ENCODE data around the gene EPHA7.

EPHA7 gene

DNA sequence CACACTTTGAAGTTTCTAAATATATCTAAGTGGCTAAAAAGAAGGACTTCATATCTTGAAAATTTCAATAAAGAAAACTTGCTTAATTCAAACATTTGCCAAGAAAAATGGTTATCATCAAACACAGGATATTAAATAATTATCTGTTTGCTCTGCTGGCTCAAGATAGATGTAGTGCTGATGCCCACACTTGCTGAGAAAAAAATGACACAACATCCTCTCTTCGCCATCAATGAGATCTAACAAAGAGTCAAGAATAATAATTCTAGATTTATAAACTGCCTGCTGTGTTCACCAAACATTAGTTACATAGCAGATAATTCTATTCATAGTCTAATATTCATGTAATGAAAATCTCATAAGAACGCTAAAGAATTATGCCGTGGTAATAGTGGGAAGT is 93.6 kb downstream of the EPHA7 start:
- DNase-seq (ENCODE audit: low spot score) = no peak

DNA sequence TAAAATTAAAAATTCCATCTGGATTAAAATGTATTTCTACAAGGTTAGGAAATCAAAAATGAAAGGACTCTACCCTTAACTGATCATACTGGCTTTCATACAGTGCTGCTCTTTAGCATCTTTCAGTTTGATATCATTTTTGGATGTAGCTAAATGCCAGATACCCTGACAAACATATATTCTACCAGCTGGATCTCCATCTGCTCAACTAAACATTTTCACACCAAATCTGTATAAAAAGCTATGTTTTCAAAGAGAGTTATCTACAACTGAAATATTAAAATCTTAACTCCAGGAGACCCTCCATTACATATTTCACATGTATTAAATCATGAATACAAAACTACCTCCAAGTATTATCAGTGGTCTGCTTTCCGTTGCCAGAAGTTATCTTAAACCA is 95.7 kb downstream of the EPHA7 start:
- DNase-seq (ENCODE audit: low spot score) = no peak

GRCh38 chr6:93322651-93323050 is 96.7 kb downstream of the EPHA7 start:
- no peak for DNase-seq (ENCODE audit: low spot score)

GRCh38 chr6:93319304-93319703 is 100.1 kb downstream of the EPHA7 start:
- DNase-seq (ENCODE audit: low spot score) = no peak

DNA sequence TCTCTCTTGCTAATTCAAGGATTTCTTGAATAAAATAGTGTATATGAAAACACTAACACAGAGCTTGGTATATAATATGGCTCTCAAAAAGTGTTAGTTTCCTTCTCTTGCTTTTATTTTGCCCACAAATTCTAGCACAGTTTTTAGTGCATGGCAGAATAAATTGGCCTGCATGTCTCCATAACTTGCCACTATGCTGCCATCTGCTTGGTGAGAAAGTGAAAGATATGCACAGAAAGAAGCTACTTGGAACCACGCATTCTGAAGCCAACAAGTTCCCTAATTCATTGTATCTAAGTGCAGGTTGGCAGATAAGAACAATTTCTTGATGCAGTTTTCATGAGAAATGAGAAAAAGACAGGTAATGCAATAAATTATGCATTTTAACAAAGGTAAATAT is 101.2 kb downstream of the EPHA7 start:
- DNase-seq (ENCODE audit: low spot score) = no peak

DNA sequence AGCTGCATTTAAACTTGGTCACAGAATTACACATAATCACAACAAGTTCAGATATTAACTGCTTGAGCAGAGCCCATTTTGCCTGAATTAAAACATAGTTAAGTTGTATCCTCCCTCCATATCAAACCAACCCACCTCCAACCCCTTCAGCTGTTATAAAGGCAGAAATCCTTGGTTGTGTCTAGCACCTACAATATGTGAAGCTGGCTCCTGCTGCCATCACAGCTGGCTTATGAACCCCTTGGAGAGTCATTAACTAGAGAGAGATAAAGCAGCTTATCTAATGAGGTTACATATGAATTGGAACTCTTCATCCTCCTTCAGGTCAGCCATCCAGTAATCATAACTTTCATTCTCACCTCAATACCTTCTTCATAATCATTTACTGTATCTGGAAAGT is 101.8 kb downstream of the EPHA7 start:
- DNase-seq (ENCODE audit: low spot score) = no peak

GRCh38 chr6:93307505-93308409 is 111.6 kb downstream of the EPHA7 start:
- no peak for DNase-seq (ENCODE audit: low spot score)

GRCh38 chr6:93305088-93305487 is 114.3 kb downstream of the EPHA7 start:
- DNase-seq (ENCODE audit: low spot score) = no peak

- DNase-seq (ENCODE audit: low spot score) = no peak
These were observed 114.9 kb downstream of the EPHA7 start for GRCh38 chr6:93304505-93304904.

GRCh38 chr6:93300661-93301060 is 118.7 kb downstream of the EPHA7 start:
- no peak for DNase-seq (ENCODE audit: low spot score)

DNA sequence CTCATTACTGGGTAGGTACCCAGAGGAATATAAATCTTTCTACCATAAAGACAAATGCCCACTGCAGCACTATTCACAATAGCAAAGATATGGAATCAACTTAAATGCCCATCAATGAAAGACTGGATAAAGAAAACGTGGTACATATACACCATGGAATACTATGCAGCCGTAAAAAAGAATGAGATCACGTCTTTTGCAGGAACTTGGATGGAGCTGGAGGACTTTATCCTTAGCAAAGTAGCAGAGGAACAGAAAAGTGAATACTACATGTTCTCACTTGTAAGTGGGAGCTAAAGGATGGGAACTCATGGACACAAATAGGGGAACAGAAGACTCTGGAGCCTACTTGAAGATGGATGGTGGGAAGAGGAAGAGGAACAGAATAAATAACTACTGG is 119.7 kb downstream of the EPHA7 start:
- no peak for DNase-seq (ENCODE audit: low spot score)

GRCh38 chr6:93295631-93296030 is 123.7 kb downstream of the EPHA7 start:
- no peak for DNase-seq (ENCODE audit: low spot score)

- no peak for DNase-seq (ENCODE audit: low spot score)
These were observed 124.5 kb downstream of the EPHA7 start for GRCh38 chr6:93294879-93295278.

DNA sequence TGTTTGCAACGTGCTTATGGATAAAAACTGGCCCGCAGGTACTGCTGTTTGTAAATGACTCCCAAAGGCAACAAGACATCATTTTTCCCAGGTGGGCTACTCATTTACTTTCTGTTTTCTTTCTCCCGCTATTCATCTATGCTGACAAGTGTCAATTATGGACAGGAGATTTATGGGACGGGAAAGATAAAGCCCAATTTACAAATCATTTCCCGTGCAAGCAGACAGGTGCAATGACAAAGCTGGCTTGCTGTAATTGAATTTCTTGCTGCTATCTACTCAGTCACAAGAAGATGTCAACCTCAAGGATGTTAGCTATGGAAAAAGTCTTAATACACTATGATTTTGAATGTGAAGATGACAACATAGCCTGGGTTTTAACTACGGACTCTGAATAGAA is 125.5 kb downstream of the EPHA7 start:
- DNase-seq (ENCODE audit: low spot score) = no peak

- no peak for DNase-seq (ENCODE audit: low spot score)
These were observed 125.9 kb downstream of the EPHA7 start for GRCh38 chr6:93293460-93293859.

GRCh38 chr6:93282521-93283031 is 136.8 kb downstream of the EPHA7 start:
- no peak for DNase-seq (ENCODE audit: low spot score)

DNA sequence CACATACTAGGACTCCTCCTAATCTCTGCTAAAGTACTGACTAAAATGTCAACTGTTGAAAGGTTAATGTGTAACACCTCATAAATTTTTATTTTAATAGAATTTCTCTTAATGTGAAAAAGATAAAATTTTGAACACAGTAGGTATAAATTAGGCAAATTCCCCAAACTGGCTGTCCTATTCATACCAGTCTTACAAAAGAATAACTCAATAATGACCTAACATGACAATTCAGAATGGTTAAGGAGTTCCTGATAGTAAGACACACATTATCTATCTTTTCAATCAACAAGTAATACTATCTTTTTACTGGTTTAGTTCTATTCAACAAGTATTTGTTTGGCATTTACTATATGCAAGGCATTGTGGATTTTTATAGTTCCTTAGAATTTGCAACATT is 141.1 kb downstream of the EPHA7 start:
- no peak for DNase-seq (ENCODE audit: low spot score)

GRCh38 chr6:93272896-93273295 is 146.5 kb downstream of the EPHA7 start:
- no peak for DNase-seq (ENCODE audit: low spot score)

DNA sequence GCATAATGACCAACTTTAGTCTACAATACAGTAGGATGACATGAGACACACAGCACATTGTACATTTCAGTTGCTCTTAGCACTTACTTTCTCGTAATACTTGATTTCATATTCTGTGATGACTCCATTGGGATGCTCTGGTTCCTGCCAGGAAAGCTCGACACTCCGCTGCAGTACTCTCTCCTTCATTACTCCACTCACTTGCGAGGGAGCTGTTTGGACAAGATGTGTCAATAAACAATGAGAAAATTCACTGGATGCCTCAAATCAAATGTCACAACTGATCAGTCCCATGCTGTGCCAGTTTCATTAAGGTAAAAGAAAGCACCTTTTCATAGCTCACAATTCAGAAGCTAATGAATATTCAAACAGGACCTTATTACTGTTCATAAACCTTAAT is 147.1 kb downstream of the EPHA7 start:
- DNase-seq (ENCODE audit: low spot score) = no peak

GRCh38 chr6:93266116-93266817 is 153.1 kb downstream of the EPHA7 start:
- no peak for DNase-seq (ENCODE audit: low spot score)

DNA sequence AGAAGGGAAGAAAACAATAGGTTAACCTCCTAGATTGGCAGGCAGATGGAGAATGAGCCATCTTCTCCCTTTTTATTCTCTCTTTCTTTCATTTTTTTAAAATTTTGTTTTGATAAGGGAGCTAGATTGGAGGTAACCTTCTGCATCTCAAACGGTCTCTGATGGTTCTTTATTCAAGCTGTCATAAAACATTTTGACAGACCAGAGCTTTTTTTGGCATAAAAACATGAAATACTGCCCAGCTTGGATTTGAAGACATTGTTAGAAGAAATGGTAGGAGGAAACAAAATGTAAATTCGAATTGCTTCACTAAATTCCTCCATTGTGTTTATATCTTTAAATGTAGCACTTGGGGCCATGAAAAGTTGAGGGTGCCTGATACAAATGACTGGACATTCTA is 158.5 kb downstream of the EPHA7 start:
- no peak for DNase-seq (ENCODE audit: low spot score)

GRCh38 chr6:93259332-93259731 is 160.0 kb downstream of the EPHA7 start:
- DNase-seq (ENCODE audit: low spot score) = no peak

DNA sequence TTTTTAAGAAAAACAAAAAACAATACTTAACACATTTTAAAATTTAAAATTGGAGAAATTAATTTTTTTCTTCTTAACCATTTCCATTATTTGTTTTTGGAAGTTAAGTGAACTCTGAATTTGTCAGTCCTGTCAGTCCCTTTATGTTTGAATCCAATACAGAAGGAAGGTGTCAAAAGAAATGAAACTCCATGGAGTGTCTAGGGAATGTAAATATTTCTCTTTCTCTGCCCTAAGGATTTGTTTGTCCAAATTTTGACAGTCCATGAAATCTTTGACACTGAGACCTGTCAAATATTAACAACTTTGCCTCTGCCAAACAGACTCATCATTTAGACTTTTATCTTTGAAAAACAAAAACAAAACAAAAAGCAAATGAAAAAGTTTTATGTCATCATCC is 166.4 kb downstream of the EPHA7 start:
- no peak for DNase-seq (ENCODE audit: low spot score)
